ENCODE measurements around the gene C1QTNF12.

DNA sequence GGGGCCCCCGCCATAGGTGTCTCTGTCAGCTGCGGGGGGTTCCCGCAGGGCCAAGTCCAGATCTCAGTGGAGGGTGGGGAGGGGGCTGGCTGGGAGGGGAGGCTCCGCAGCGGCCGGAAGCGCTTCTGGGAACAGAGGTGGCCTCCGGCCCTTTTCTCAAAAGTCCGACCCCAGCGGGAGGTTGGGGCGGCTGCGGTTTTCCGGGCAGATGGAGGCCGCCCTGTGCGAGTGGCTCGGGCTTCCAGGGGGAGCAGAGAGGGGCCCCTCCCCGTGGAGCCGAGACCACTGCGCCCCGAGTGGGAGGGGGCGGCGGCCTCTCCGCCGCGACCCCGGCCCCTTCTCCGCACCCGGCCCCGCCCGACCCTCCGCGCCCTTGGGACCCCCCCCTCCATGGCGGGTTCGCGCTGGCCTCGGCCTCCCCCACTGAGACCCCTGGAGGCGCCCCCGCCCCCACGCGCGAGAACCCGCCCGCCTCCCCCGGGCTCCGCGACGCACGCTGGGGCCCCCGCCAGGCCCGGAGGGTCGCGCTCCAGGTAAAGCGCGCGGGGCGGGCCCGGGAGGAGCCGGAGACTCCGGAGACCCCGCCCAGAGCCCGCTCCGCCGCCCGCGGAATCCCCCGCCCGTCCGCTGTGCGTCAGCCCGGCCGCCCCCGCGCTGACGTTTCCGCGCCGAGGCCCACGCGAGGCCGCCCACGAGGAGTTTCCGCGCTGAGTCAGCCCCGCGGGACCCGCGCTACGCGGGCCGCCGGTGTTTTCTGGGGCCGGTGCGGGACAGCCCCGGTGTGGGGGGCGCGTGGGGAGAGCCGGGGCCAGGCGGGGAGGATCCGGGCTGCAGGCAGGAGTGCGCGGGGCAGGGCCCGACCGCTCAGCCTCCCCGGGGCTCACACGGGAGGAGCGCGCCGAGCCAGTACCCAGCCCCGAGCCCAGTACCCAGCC lies 45.4 kb downstream of the C1QTNF12 start:
- TF ChIP-seq, protein P1, sequence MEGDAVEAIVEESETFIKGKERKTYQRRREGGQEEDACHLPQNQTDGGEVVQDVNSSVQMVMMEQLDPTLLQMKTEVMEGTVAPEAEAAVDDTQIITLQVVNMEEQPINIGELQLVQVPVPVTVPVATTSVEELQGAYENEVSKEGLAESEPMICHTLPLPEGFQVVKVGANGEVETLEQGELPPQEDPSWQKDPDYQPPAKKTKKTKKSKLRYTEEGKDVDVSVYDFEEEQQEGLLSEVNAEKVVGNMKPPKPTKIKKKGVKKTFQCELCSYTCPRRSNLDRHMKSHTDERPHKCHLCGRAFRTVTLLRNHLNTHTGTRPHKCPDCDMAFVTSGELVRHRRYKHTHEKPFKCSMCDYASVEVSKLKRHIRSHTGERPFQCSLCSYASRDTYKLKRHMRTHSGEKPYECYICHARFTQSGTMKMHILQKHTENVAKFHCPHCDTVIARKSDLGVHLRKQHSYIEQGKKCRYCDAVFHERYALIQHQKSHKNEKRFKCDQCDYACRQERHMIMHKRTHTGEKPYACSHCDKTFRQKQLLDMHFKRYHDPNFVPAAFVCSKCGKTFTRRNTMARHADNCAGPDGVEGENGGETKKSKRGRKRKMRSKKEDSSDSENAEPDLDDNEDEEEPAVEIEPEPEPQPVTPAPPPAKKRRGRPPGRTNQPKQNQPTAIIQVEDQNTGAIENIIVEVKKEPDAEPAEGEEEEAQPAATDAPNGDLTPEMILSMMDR (conservative IDR thresholded peaks at IDR 0.05; ENCODE audit: low read length), result no peak
- TF ChIP-seq EZH2phosphoT487 (IDR thresholded peaks at IDR 0.05; ENCODE audit: borderline replicate concordance, low read depth, low read length), result no peak

Measured in OCI-LY7 (cell line).